IMR-90 (cell line): ENCODE measurements around the gene CRY2.

Experiments
- BHLHE40 ChIP-seq: fragments of 150-350 bp; IDR thresholded peaks from 2 replicates; pipeline ENCODE4 v1.6.1; 2016; ENCODE audit warnings: mild to moderate bottlenecking, low read depth, low read length
- CEBPB ChIP-seq: IDR thresholded peaks from 2 replicates; pipeline ENCODE4 v1.6.1; 2012; ENCODE audit warnings: low read depth, low read length, improper control_type of control experiment
- FOS ChIP-seq: fragments of 150-350 bp; IDR thresholded peaks from 2 replicates; pipeline ENCODE4 v1.6.1; 2016; ENCODE audit warnings: low read depth, low read length
- MAFK ChIP-seq: IDR thresholded peaks from 2 replicates; pipeline ENCODE4 v1.6.1; 2012; ENCODE audit warnings: low read depth, low read length, improper control_type of control experiment
- MAZ ChIP-seq: IDR thresholded peaks from 2 replicates; pipeline ENCODE4 v1.6.1; 2012; ENCODE audit warnings: low read depth, mild to moderate bottlenecking, low read length, improper control_type of control experiment, moderate library complexity, borderline replicate concordance
- MXI1 ChIP-seq: IDR thresholded peaks from 2 replicates; pipeline ENCODE4 v1.6.1; 2012; ENCODE audit warnings: low read depth, mild to moderate bottlenecking, low read length, moderate library complexity, borderline replicate concordance
- POLR2A ChIP-seq: IDR thresholded peaks from 2 replicates; pipeline ENCODE4 v1.6.1; 2012; ENCODE audit warnings: mild to moderate bottlenecking, low read depth, low read length
- RAD21 ChIP-seq: IDR thresholded peaks from 2 replicates; pipeline ENCODE4 v1.6.1; 2012; ENCODE audit warnings: low read length, improper control_type of control experiment
- RFX5 ChIP-seq: IDR thresholded peaks from 2 replicates; pipeline ENCODE4 v1.8.0; 2012; ENCODE audit warnings: low read depth, mild to moderate bottlenecking, low read length, moderate library complexity
- SMC3 ChIP-seq: fragments of 150-350 bp; IDR thresholded peaks from 2 replicates; pipeline ENCODE4 v1.6.1; 2016; ENCODE audit warnings: low read depth, mild to moderate bottlenecking, antibody characterized with exemption, low read length, moderate library complexity
- TF ChIP-seq, protein P1 (sequence below): conservative IDR thresholded peaks from 2 replicates; pipeline ENCODE4 v1.5.1; 2012; ENCODE audit warnings: mild to moderate bottlenecking, low read depth, low read length, improper control_type of control experiment
- TF ChIP-seq, protein P2 (sequence below): fragments of 150-350 bp; IDR thresholded peaks from 2 replicates; pipeline ENCODE4 v1.6.1; 2017; ENCODE audit warnings: mild to moderate bottlenecking, antibody characterized with exemption, low read length, low read depth

DNA sequence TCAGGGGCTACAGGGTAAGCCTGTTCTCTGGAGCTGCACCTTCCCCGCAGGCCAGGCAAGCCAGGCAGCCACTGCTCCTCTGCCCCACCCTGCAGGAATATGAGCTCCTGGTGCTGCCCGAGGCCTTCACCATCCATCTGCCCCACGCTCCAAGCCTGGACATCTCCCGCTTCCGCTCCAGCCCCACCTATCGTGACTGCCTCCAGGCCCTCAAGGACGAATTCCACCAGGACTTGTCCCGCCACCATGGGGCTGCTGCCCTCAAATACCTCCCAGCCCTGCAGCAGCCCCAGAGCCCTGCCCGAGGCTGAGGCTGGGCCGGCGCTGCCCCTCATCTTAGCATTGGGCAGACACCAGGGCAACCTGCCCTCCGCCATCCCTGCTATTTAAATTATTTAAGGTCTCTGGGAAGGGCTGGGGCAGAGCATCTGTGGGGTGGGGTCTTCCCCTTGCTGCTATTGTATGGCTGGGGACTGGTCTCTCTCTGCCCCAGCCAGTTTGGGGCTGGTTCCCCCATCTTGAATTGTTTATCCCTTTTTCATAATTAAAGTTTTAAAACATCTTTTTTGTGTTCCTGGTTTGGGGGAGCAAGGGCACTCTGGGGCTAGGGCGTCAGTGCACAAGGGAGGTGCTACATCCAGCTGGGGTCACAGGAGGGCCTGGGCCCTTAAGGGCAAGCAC, 81.4 kb downstream of the CRY2 start:
- TF ChIP-seq BHLHE40, result no peak
- TF ChIP-seq, protein P1, sequence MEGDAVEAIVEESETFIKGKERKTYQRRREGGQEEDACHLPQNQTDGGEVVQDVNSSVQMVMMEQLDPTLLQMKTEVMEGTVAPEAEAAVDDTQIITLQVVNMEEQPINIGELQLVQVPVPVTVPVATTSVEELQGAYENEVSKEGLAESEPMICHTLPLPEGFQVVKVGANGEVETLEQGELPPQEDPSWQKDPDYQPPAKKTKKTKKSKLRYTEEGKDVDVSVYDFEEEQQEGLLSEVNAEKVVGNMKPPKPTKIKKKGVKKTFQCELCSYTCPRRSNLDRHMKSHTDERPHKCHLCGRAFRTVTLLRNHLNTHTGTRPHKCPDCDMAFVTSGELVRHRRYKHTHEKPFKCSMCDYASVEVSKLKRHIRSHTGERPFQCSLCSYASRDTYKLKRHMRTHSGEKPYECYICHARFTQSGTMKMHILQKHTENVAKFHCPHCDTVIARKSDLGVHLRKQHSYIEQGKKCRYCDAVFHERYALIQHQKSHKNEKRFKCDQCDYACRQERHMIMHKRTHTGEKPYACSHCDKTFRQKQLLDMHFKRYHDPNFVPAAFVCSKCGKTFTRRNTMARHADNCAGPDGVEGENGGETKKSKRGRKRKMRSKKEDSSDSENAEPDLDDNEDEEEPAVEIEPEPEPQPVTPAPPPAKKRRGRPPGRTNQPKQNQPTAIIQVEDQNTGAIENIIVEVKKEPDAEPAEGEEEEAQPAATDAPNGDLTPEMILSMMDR, result no peak
- TF ChIP-seq RFX5, result no peak
- no peak for TF ChIP-seq SMC3
- no peak for TF ChIP-seq FOS
- TF ChIP-seq, protein P2, sequence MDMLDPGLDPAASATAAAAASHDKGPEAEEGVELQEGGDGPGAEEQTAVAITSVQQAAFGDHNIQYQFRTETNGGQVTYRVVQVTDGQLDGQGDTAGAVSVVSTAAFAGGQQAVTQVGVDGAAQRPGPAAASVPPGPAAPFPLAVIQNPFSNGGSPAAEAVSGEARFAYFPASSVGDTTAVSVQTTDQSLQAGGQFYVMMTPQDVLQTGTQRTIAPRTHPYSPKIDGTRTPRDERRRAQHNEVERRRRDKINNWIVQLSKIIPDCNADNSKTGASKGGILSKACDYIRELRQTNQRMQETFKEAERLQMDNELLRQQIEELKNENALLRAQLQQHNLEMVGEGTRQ, result no peak
- no peak for TF ChIP-seq POLR2A
- TF ChIP-seq RAD21, result no peak
- no peak for TF ChIP-seq MAFK
- TF ChIP-seq CEBPB, result no peak
- TF ChIP-seq MXI1, result no peak
- no peak for TF ChIP-seq MAZ
